SK-N-SH (cell line): Measurements from ENCODE around the gene PLSCR2. TPM values are rescaled to one million over a fixed set of nuclear protein-coding genes. Genes with fewer than 3 reads are reported as not detected.

ENCODE experiments used
- CTCF ChIA-PET: fragments of 300-600, 350-600 bp; formaldehyde crosslinking; extraction: SDS; loops from one replicate; lab custom pipeline; 2021; lab: Yijun Ruan, JAX
- POLR2A ChIA-PET: fragments of 350-600 bp; sonication (Branson Sonifier 250); formaldehyde crosslinking; extraction: SDS; loops from one replicate; lab custom pipeline; 2020; ENCODE audit warnings: antibody characterized with exemption, inconsistent platforms; lab: Yijun Ruan, JAX
- DNase-seq: peaks from one replicate; pipeline ENCODE4 v3.0.0; 2012
- H2AFZ ChIP-seq: fragments of 200-600 bp; sonication (generic); 2 replicates; pipeline ENCODE4 v1.8.1; 2016; ENCODE audit warnings: antibody characterized with exemption, mild to moderate bottlenecking, low read depth
- H3F3A ChIP-seq: fragments of 200-600 bp; sonication (generic); replicated peaks from 2 replicates; pipeline ENCODE3; 2016; ENCODE audit warnings: antibody characterized with exemption, mild to moderate bottlenecking; ENCODE audit not compliant: insufficient read depth
- H3K27ac ChIP-seq, 2 experiments: fragments of 200-500 bp in 1 of 2; fragments of 200-600 bp in 1 of 2; sonication (Bioruptor generic) in 1 of 2; sonication (generic), shearing (Covaris generic) in 1 of 2; 2 replicates each; pipeline versions ENCODE4 v1.5.1 to v1.6.1; 2014 to 2016; ENCODE audit warnings: low read depth in 2 of 2, inconsistent platforms in 1 of 2, low read length in 1 of 2, mild to moderate bottlenecking in 1 of 2, mixed read lengths in 1 of 2
- H3K27me3 ChIP-seq: fragments of 200-600 bp; sonication (generic), shearing (Covaris generic); 2 replicates; pipeline ENCODE4 v1.6.1; 2016; ENCODE audit warnings: mixed run types; ENCODE audit not compliant: insufficient read depth
- H3K36me3 ChIP-seq, 2 experiments: fragments of 200-500 bp in 1 of 2; fragments of 200-600 bp in 1 of 2; sonication (Bioruptor generic) in 1 of 2; sonication (generic) in 1 of 2; replicated peaks in 1 of 2; 2 replicates each; pipeline versions ENCODE3 to v1.5.1; 2014 to 2016; ENCODE audit warnings: low read length in 1 of 2, mild to moderate bottlenecking in 1 of 2; ENCODE audit not compliant: insufficient read depth in 2 of 2, control insufficient read depth in 1 of 2
- H3K4me1 ChIP-seq, 2 experiments: fragments of 200-500 bp in 1 of 2; fragments of 200-600 bp in 1 of 2; sonication (Bioruptor generic) in 1 of 2; sonication (generic), shearing (Covaris generic) in 1 of 2; 2 replicates each; pipeline versions ENCODE4 v1.5.1 to v1.6.1; 2014 to 2016; ENCODE audit warnings: low read depth in 1 of 2, low read length in 1 of 2, mixed run types in 1 of 2; ENCODE audit not compliant: insufficient read depth in 2 of 2, control insufficient read depth in 1 of 2
- H3K4me2 ChIP-seq: fragments of 200-600 bp; sonication (generic), shearing (Covaris generic); 2 replicates; pipeline ENCODE4 v1.6.1; 2017; ENCODE audit warnings: mixed run types
- H3K4me3 ChIP-seq, 2 experiments: fragments of 200-500 bp in 1 of 2; fragments of 200-600 bp in 1 of 2; sonication (Bioruptor generic) in 1 of 2; sonication (generic), shearing (Covaris generic) in 1 of 2; 2 replicates each; pipeline versions ENCODE4 v1.5.1 to v1.8.1; 2014 to 2016; ENCODE audit warnings: low read depth in 2 of 2, inconsistent platforms in 1 of 2, low read length in 1 of 2, mild to moderate bottlenecking in 1 of 2, mixed read lengths in 1 of 2, moderate library complexity in 1 of 2
- H3K79me2 ChIP-seq: fragments of 200-600 bp; sonication (generic); 2 replicates; pipeline ENCODE4 v1.8.1; 2017; ENCODE audit warnings: mild to moderate bottlenecking; ENCODE audit not compliant: insufficient read depth
- H3K9ac ChIP-seq: fragments of 200-600 bp; sonication (generic); 2 replicates; pipeline ENCODE4 v1.6.1; 2017; ENCODE audit warnings: mixed run types
- H3K9me2 ChIP-seq: fragments of 200-600 bp; sonication (generic); 2 replicates; pipeline ENCODE4 v1.6.1; 2017; ENCODE audit warnings: mixed run types
- H3K9me3 ChIP-seq: fragments of 200-600 bp; sonication (generic); 2 replicates; pipeline ENCODE4 v1.6.1; 2017; ENCODE audit warnings: mixed run types, mild to moderate bottlenecking, moderate library complexity
- H4K20me1 ChIP-seq: fragments of 200-600 bp; sonication (generic); 2 replicates; pipeline ENCODE4 v1.6.1; 2017; ENCODE audit warnings: mild to moderate bottlenecking, mixed run types; ENCODE audit not compliant: insufficient read depth
- ELF1 ChIP-seq: IDR thresholded peaks from 2 replicates; pipeline ENCODE4 v1.4.0; 2012
- EP300 ChIP-seq, 2 experiments: IDR thresholded peaks; 2 replicates each; pipeline versions ENCODE4 v1.4.0 to v1.6.1; 2012; ENCODE audit warnings: borderline replicate concordance in 1 of 2, low read depth in 1 of 2, low read length in 1 of 2
- EZH2phosphoT487 ChIP-seq: fragments of 200-600 bp; sonication (generic); IDR thresholded peaks from 2 replicates; pipeline ENCODE4 v1.6.1; 2017; ENCODE audit warnings: low read depth, mixed run types, mild to moderate bottlenecking, antibody characterized with exemption, moderate library complexity, borderline replicate concordance
- FOSL2 ChIP-seq: IDR thresholded peaks from 2 replicates; pipeline ENCODE4 v1.4.0; 2012; ENCODE audit warnings: low read depth, mild to moderate bottlenecking, moderate library complexity, borderline replicate concordance
- JUND ChIP-seq: IDR thresholded peaks from 2 replicates; pipeline ENCODE4 v1.4.0; 2012
- MEF2A ChIP-seq: IDR thresholded peaks from 2 replicates; pipeline ENCODE4 v1.4.0; 2012; ENCODE audit warnings: low read depth, borderline replicate concordance
- MXI1 ChIP-seq: IDR thresholded peaks from 2 replicates; pipeline ENCODE4 v1.6.1; 2012; ENCODE audit warnings: mild to moderate bottlenecking, low read depth, low read length, improper control_type of control experiment
- PBX3 ChIP-seq: IDR thresholded peaks from 2 replicates; pipeline ENCODE4; 2012
- POLR2AphosphoS5 ChIP-seq: IDR thresholded peaks from 2 replicates; pipeline ENCODE4 v1.6.1; 2012; ENCODE audit warnings: low read depth, low read length
- RCOR1 ChIP-seq: fragments of 150-350 bp; IDR thresholded peaks from 2 replicates; pipeline ENCODE4 v1.6.1; 2017; ENCODE audit warnings: antibody characterized with exemption, low read length
- REST ChIP-seq: IDR thresholded peaks from 2 replicates; pipeline ENCODE4 v1.6.1; 2012; ENCODE audit warnings: mild to moderate bottlenecking, low read depth, low read length, moderate library complexity
- RFX5 ChIP-seq: IDR thresholded peaks from 2 replicates; pipeline ENCODE4 v1.6.1; 2012; ENCODE audit warnings: mild to moderate bottlenecking, improper control_type of control experiment, low read length
- RXRA ChIP-seq: IDR thresholded peaks from 2 replicates; pipeline ENCODE4 v1.4.0; 2012; ENCODE audit warnings: low read depth, mild to moderate bottlenecking, borderline replicate concordance
- SIN3A ChIP-seq: IDR thresholded peaks from 2 replicates; pipeline ENCODE4 v1.6.1; 2012; ENCODE audit warnings: low read depth, mild to moderate bottlenecking, low read length, moderate library complexity, borderline replicate concordance
- SMC3 ChIP-seq: IDR thresholded peaks from 2 replicates; pipeline ENCODE4 v1.6.1; 2012; ENCODE audit warnings: low read depth, low read length, improper control_type of control experiment
- TCF12 ChIP-seq: IDR thresholded peaks from 2 replicates; pipeline ENCODE4 v1.4.0; 2012
- ZBTB33 ChIP-seq: IDR thresholded peaks from 2 replicates; pipeline ENCODE4 v1.4.0; 2012; ENCODE audit warnings: low read depth, borderline replicate concordance
- whole genome bisulfite sequencing: methylation state at CpG from one replicate; pipeline ENCODE4 v1.1.6; 2017; ENCODE audit warnings: low lambda C conversion rate; 5-methylcytosine and 5-hydroxymethylcytosine counted together
- polyA plus RNA-seq, 3 experiments: library from polyadenylated mRNA; depleted of rRNA; stranded (reverse); fragments of >200 nt; gene quantifications; 2 replicates each; pipeline ENCODE4 v1.2.3, GENCODE V29; 2012

Gene PLSCR2
- polyA plus RNA-seq, 1 of the 3 experiments (the other 2 are of a cell fraction) = not detected

GRCh38 chr3:146473726-146474125, 4.4 kb upstream of the PLSCR2 start (continued):
- no peak for TF ChIP-seq PBX3
- no peak for TF ChIP-seq MXI1
- TF ChIP-seq JUND = no peak
- TF ChIP-seq FOSL2 = no peak
- TF ChIP-seq RCOR1 = no peak
- no peak for TF ChIP-seq SMC3
- no peak for TF ChIP-seq RFX5
- no peak for TF ChIP-seq TCF12
- TF ChIP-seq EP300 (IDR thresholded peaks at IDR 0.05; ENCODE audit: borderline replicate concordance in 1 of 2, low read depth in 1 of 2, low read length in 1 of 2) = no peak
- TF ChIP-seq ZBTB33 = no peak
- no peak for TF ChIP-seq REST
- TF ChIP-seq, all 33 proteins: peak for 0

- ChIA-PET CTCF (no interaction called here), POLR2A (no interaction called here)
- Histone ChIP-seq H3K27ac (no peak overlapping the region), H3K9ac (no peak overlapping the region), H3K4me3 (no peak overlapping the region), H3K9me2 (no peaks in the 10 kb centered on the region), H3K4me1 (peaks cover 0 to 4% of the 10 kb centered on the region in 2 experiments; a peak in 1 of 4 replicates), H3K9me3 (no peaks in the 10 kb centered on the region), H3F3A (no peaks in the 10 kb centered on the region), H3K4me2 (no peak overlapping the region), H3K27me3 (peaks cover 57% of the 10 kb centered on the region), H3K36me3 (no peaks in the 10 kb centered on the region), H3K79me2 (no peaks in the 10 kb centered on the region), H2AFZ (no peak overlapping the region)
- no peak for DNase-seq
- 7% methylated on average over 1 of the region's 1 CpG for WGBS
- TF ChIP-seq RXRA (no peak), MEF2A (no peak), ELF1 (no peak), POLR2AphosphoS5 (no peak), EZH2phosphoT487 (no peak), RCOR1 (no peak), SIN3A (no peak), REST (no peak)
- TF ChIP-seq, all 33 proteins: peak for 0
- H4K20me1 ChIP-seq = no peaks in the 10 kb centered on the region
Observed at GRCh38 chr3:146472611-146473010, 3.2 kb upstream of the PLSCR2 start.
